GM12865 (cell line): ENCODE data around the gene KITLG.

Source experiments
- DNase-seq: peaks from one replicate; pipeline ENCODE4 v3.0.0; 2010; ENCODE audit warnings: low read depth
- H3K4me3 ChIP-seq: 2 replicates; pipeline ENCODE4 v1.5.1; 2011; ENCODE audit warnings: mild to moderate bottlenecking, low read depth, low read length, control low read depth
- TF ChIP-seq, protein P1 (sequence below): IDR thresholded peaks from 2 replicates; pipeline ENCODE4 v1.5.1; 2011; ENCODE audit warnings: low read length, control low read depth, low read depth, inconsistent platforms; ENCODE audit not compliant: insufficient read depth; ENCODE audit errors: missing control alignments

The KITLG gene

DNA sequence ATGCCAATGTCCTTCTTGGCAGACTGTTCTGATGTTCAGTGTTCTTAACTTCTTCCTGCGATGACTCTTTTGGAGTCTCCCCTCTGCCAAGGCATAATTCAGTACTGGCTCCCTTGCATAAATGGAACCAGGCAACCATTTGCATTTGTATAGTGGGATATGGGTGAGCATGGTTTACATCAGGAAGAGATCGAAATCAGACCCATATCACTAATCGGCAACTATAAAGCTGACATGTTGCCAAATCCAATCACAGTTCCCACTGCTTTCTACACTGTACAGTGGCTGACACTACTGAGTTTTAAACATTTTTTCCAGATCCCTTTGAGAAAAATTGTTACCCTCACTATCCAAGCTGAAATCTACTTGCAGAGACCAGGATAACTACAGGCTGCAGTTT, 83.8 kb downstream of the KITLG start:
- TF ChIP-seq, protein P1, sequence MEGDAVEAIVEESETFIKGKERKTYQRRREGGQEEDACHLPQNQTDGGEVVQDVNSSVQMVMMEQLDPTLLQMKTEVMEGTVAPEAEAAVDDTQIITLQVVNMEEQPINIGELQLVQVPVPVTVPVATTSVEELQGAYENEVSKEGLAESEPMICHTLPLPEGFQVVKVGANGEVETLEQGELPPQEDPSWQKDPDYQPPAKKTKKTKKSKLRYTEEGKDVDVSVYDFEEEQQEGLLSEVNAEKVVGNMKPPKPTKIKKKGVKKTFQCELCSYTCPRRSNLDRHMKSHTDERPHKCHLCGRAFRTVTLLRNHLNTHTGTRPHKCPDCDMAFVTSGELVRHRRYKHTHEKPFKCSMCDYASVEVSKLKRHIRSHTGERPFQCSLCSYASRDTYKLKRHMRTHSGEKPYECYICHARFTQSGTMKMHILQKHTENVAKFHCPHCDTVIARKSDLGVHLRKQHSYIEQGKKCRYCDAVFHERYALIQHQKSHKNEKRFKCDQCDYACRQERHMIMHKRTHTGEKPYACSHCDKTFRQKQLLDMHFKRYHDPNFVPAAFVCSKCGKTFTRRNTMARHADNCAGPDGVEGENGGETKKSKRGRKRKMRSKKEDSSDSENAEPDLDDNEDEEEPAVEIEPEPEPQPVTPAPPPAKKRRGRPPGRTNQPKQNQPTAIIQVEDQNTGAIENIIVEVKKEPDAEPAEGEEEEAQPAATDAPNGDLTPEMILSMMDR: no peak
- no peak overlapping the region for H3K4me3 ChIP-seq
- no peak for DNase-seq

DNA sequence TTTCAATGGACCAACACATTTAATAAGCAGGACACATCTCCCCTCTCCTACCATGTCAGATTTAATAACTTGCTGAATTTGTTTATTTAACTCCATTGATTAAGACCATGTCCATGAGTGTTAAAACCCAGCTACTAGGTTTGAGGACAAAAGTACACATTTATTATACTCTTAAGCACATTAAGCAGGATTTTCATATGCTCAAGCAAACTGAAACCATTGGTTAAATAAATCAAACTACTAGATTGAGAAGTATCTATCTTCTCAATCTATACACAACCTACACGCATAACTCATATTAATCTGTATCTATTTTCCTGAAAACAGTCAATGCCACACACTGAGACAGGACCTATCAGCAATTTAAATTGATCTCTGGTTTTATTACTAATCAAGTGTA, 85.2 kb downstream of the KITLG start:
- no peak for DNase-seq
- TF ChIP-seq, protein P1: no peak
- H3K4me3 ChIP-seq: no peak overlapping the region

DNA sequence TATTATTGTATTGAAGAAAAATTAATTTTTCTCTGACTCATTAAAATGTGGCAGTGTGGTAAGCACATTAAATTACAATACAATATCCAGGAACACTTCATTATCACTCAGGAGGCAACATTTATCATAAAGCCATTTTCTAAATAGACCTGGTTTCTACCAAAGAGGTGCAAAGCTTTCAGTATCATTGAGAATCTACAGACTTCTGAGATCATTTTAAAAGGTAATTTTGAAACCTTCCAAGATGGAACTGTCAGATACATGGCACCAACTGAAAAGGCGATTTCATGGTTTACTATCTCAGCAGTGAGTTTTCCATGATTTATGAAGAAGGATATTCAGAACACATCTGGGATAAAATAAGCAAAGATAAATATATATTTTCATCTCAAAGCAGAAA, 85.8 kb downstream of the KITLG start:
- no peak for DNase-seq
- H3K4me3 ChIP-seq: no peak overlapping the region
- TF ChIP-seq, protein P1: no peak

DNA sequence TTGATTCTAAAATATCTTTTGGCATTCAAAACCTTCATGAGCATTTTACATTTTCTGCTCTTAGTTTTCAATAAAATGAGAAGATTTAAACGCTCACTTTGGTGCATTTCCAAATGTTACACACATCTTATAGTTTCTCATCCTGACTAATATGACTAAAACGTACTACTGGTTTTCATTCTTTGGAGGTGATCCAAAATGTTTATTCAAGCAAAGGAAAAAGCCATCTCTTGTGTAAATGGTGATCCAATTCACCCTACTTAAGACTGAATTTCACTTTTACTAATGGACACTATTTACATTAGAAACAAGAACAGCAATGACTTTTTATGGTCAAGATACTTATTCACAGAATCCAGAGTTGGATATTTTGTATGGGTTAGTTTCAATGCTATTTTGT, 86.6 kb downstream of the KITLG start:
- no peak for DNase-seq

DNA sequence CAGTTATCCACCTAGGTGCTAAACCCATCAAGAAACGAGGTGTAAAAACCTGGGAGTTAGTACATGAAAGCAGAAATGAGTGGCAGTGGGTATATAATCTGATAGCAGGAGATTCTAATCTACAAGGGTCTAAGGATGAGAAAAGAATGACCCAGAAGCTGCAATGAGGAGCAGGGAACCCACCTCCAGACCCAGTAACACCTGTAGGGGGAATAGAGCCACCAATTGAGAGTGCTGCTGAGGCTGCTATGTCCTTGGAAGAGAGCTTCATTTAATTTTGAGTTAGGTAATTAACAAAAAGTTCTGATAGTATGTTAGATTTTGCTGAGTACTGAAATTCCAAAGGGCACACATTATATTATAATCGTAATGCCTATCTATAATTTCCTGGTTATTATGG, 89.8 kb downstream of the KITLG start:
- H3K4me3 ChIP-seq: no peak overlapping the region
- DNase-seq: no peak
- TF ChIP-seq, protein P1: no peak

More for the DNA sequence above, 86.6 kb downstream of the KITLG start:
- H3K4me3 ChIP-seq: no peak overlapping the region
- TF ChIP-seq, protein P1: no peak

DNA sequence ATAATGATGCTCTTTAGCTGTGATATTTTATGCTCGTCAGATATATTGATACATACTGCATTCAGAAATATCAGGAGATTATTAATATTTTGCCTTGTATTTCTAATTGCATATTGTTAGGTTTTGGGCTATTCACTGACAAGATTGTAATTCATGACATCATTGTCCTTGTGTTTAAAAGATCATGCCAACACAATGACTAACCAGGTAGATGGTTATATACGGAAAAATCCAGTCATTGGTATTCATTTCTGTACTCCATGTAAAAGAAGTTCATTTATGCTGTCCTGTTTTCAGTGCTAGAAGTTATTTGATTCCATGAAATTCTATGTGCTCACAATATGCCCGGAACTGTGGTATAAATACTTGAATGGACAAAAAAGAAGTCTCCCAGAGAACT, 107.5 kb downstream of the KITLG start:
- H3K4me3 ChIP-seq: no peak overlapping the region
- TF ChIP-seq, protein P1: no peak
- no peak for DNase-seq

DNA sequence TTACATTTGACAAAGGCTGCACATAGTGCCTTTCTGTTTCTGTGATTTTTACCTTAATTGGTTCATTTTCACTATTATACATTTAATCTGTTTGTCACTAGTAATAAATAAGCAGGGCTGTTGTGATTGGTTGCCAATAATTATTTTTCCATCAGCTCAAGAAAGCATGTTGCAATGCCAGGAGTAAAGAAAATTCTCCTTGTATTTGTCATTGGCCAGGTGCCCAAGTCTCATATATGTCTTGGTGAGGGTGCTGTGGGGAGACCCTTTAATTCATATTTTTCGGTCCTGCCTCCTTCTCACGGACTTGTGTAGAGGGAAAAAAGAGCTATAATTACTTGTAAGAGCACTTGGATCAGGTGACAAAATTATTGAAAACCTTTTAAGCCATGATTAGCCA, 108.0 kb downstream of the KITLG start:
- TF ChIP-seq, protein P1: no peak
- DNase-seq: no peak
- H3K4me3 ChIP-seq: no peak overlapping the region
